K562 (cell line): ENCODE results near the gene C10orf90. TPM values are rescaled to one million over a fixed set of nuclear protein-coding genes. Genes with fewer than 3 reads are reported as not detected.

Experiments used
- ATAC-seq: fragments of 200-7000 bp; cut with Tn5 transposase; 3 replicates; pipeline ENCODE4 v1.9.1; 2020; ENCODE audit warnings: moderate library complexity
- BruUV-seq: library from RNA; stranded (reverse); fragments of 400-500 nt; replicated peaks from 2 replicates; lab custom pipeline; 2021; lab: Mats Ljungman, UMichigan
- CTCF ChIA-PET: fragments of 300-600 bp; formaldehyde crosslinking; extraction: SDS; loops from one replicate; lab custom pipeline; 2021; ENCODE audit warnings: low intra/inter-chr PET ratio; lab: Yijun Ruan, JAX
- POLR2A ChIA-PET: fragments of 300-600, 350-650 bp; sonication (Branson Sonifier 250); formaldehyde crosslinking; extraction: SDS; loops from one replicate; lab custom pipeline; 2021; ENCODE audit warnings: antibody characterized with exemption, inconsistent platforms; lab: Yijun Ruan, JAX
- DNase-seq, 4 experiments: peaks; one replicate each; pipeline versions ENCODE4 v3.0.0 to v3.0.0-alpha.2; 2011 to 2018; ENCODE audit warnings: low spot score in 3 of 4, mixed read lengths in 3 of 4; ENCODE audit errors: extremely low read depth in 1 of 4
- FAIRE-seq: peaks from 2 replicates; lab custom pipeline; 2011; peaks lifted over from hg19 to GRCh38; lab: Jason Lieb, UNC
- H2AFZ ChIP-seq: 2 replicates; pipeline ENCODE4 v1.6.0; 2011; ENCODE audit warnings: low read depth, low read length, control low read depth, inconsistent platforms
- H3K27ac ChIP-seq: fragments of 200-600 bp; 3 replicates; pipeline ENCODE4 v1.8.0; 2011; ENCODE audit warnings: low read depth, mild to moderate bottlenecking, control low read depth, inconsistent platforms, low read length, moderate library complexity, mixed read lengths; ENCODE audit errors: extremely low read depth
- H3K27me3 ChIP-seq, 2 experiments: fragments of 300-600 bp in 1 of 2; 2 replicates in 1 of 2; 3 replicates in 1 of 2; pipeline versions ENCODE4 v1.6.0 to v1.8.0; 2011; ENCODE audit warnings: inconsistent platforms in 2 of 2, low read length in 2 of 2, mild to moderate bottlenecking in 1 of 2, mixed read lengths in 1 of 2, moderate library complexity in 1 of 2; ENCODE audit not compliant: control insufficient read depth in 2 of 2, insufficient read depth in 2 of 2
- H3K36me3 ChIP-seq: fragments of 300-600 bp; 3 replicates; pipeline ENCODE4 v1.8.0; 2011; ENCODE audit warnings: mild to moderate bottlenecking, low read length, inconsistent platforms; ENCODE audit not compliant: control insufficient read depth, insufficient read depth
- H3K4me1 ChIP-seq, 2 experiments: fragments of 200-600 bp in 1 of 2; replicated peaks in 1 of 2; 2 replicates in 1 of 2; 3 replicates in 1 of 2; pipeline versions ENCODE4 v1.5.1 to v1.8.0; 2011; ENCODE audit warnings: inconsistent platforms in 2 of 2, low read length in 2 of 2, mild to moderate bottlenecking in 1 of 2, mixed read lengths in 1 of 2, moderate library complexity in 1 of 2; ENCODE audit not compliant: control insufficient read depth in 2 of 2, insufficient read depth in 2 of 2
- H3K4me2 ChIP-seq: 2 replicates; pipeline ENCODE4 v1.6.1; 2011; ENCODE audit warnings: low read length, control low read depth, inconsistent platforms, mixed read lengths; ENCODE audit not compliant: insufficient read depth
- H3K4me3 ChIP-seq: fragments of 200-600 bp; sonication (generic), shearing (Covaris generic); 2 replicates; pipeline ENCODE4 v1.5.1; 2016; ENCODE audit warnings: control low read depth, inconsistent platforms
- H3K79me2 ChIP-seq: fragments of 200-600 bp; 3 replicates; pipeline ENCODE4 v1.8.0; 2011; ENCODE audit warnings: low read length, inconsistent platforms; ENCODE audit not compliant: control insufficient read depth, insufficient read depth
- H3K9ac ChIP-seq, 2 experiments: 2 replicates each; pipeline versions ENCODE4 v1.6.0 to v1.6.1; 2011; ENCODE audit warnings: low read depth in 2 of 2, low read length in 2 of 2, control low read depth in 1 of 2, inconsistent platforms in 1 of 2, mild to moderate bottlenecking in 1 of 2, mixed read lengths in 1 of 2; ENCODE audit not compliant: insufficient read depth in 1 of 2
- H3K9me1 ChIP-seq: one replicate; pipeline ENCODE4 v1.6.0; 2011; ENCODE audit warnings: inconsistent platforms, mild to moderate bottlenecking, low read length, moderate library complexity; ENCODE audit not compliant: control insufficient read depth, insufficient read depth
- H3K9me3 ChIP-seq: replicated peaks from 2 replicates; pipeline ENCODE4 v1.5.1; 2011; ENCODE audit warnings: low read depth, low read length, inconsistent platforms; ENCODE audit not compliant: control insufficient read depth, insufficient read depth
- H4K20me1 ChIP-seq: replicated peaks from 2 replicates; pipeline ENCODE4 v1.6.1; 2011; ENCODE audit warnings: low read length, inconsistent platforms, mixed read lengths; ENCODE audit not compliant: control insufficient read depth, insufficient read depth
- ETV5 ChIP-seq: sonication (generic); formaldehyde crosslinking; IDR thresholded peaks from 2 replicates; pipeline ENCODE4 v1.4.0; 2020; ENCODE audit warnings: low read depth, mild to moderate bottlenecking, missing genetic modification reagents
- JUNB ChIP-seq: fragments of 450-650 bp; formaldehyde crosslinking; conservative IDR thresholded peaks from 2 replicates; pipeline ENCODE4 v1.4.0; 2020; ENCODE audit warnings: mild to moderate bottlenecking
- MTA3 ChIP-seq: fragments of 450-650 bp; formaldehyde crosslinking; IDR thresholded peaks from 2 replicates; pipeline ENCODE4 v1.6.1; 2017; ENCODE audit warnings: mild to moderate bottlenecking, borderline replicate concordance
- RBM25 ChIP-seq: fragments of 200-400 bp; formaldehyde crosslinking; IDR thresholded peaks from 2 replicates; pipeline ENCODE4 v1.6.1; 2018; ENCODE audit warnings: low read length, low read depth, moderate library complexity; ENCODE audit not compliant: severe bottlenecking
- TFAM ChIP-seq: fragments of 250-450 bp; sonication (Bioruptor Pico); conservative IDR thresholded peaks from 2 replicates; pipeline ENCODE4 v1.5.0; 2021; ENCODE audit warnings: mild to moderate bottlenecking, moderate library complexity
- XRCC5 ChIP-seq: fragments of 200-400 bp; formaldehyde crosslinking; IDR thresholded peaks from 2 replicates; pipeline ENCODE4 v1.6.1; 2017; ENCODE audit warnings: low read depth, mild to moderate bottlenecking, low read length
- ZNF134 ChIP-seq: fragments of 250-450 bp; sonication (Bioruptor Pico); conservative IDR thresholded peaks from 2 replicates; pipeline ENCODE4 v1.4.0; 2020
- WGBS: fragments of 100-300 bp; shearing (Covaris generic); methylation state at CpG from one replicate; pipeline ENCODE4 v1.1.6; 2016; ENCODE audit warnings: low coverage, mixed read lengths; ENCODE audit not compliant: insufficient coverage; ENCODE audit errors: missing lambda C conversion rate; 5-methylcytosine and 5-hydroxymethylcytosine counted together
- in situ Hi-C: fragments of 300-500 bp; cut with MboI; formaldehyde crosslinking; loops from 4 replicates; pipeline ENCODE4 v1.15.0; 2018; ENCODE audit warnings: inconsistent platforms, mixed read lengths
- intact Hi-C: fragments of 100-400 bp; cut with micrococcal nuclease; formaldehyde crosslinking; loops from 2 replicates; pipeline ENCODE4 v1.14.2; 2022
- polyA plus RNA-seq, 8 experiments: library from polyadenylated mRNA; depleted of rRNA in 4 of 8; stranded (reverse) in 5 of 8; unstranded in 3 of 8; fragments of >200 nt; fragmentation: Nextera tagmentation in 2 of 8; fragmentation: Illumina TruSeq in 1 of 8; extraction: Ambion mirVana in 2 of 8; extraction: Trizol in 1 of 8; gene quantifications; 2 replicates each; pipeline versions ENCODE4 v1.2.1 to v1.2.3, GENCODE V29; 2011 to 2014; ENCODE audit warnings: inconsistent platforms in 1 of 8, missing spikeins in 1 of 8
- total RNA-seq, 7 experiments: library from RNA; depleted of rRNA in 6 of 7; stranded (reverse); fragments of >200 nt in 6 of 7; fragmentation: Illumina TruSeq in 2 of 7; extraction: Trizol in 2 of 7; gene quantifications; 2 replicates each; pipeline versions ENCODE4 v1.2.1 to v1.2.3, GENCODE V29; 2011 to 2021; ENCODE audit warnings: low replicate concordance in 1 of 7
- TF ChIP-seq, protein P1 (sequence below): fragments of 450-650 bp; IDR thresholded peaks from 2 replicates; pipeline ENCODE4 v1.6.1; 2018; ENCODE audit not compliant: partially characterized antibody
- TF ChIP-seq, protein P2 (sequence below): fragments of 450-650 bp; IDR thresholded peaks from 2 replicates; pipeline ENCODE4 v1.7.0; 2016; ENCODE audit warnings: borderline replicate concordance
- TF ChIP-seq, protein P3 (sequence below): fragments of 450-650 bp; IDR thresholded peaks from 2 replicates; pipeline ENCODE4 v1.6.1; 2016; ENCODE audit warnings: low read depth

The C10orf90 gene
- total and polyA plus RNA-seq, 9 of the 15 experiments (the other 6 are each of a cell fraction or from before 2014, with no cell fraction given), result not detected

DNA sequence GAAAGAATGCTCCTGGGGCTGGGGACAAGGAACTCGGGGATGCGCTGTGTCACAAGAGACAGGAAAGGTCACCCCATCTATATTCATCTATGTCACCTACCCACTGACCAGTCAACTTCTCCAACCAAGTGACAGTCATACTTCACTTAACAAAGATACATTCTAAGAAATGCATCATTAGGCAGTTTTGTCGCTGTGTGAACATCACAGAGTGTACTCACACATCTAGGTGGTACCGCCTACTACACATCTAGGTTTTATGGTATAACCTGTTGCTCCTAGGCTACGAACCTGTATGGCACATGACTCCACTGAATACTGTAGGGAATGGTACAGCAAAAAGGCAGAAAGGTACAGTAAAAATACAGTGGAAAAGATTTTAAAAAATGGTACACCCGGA is 278.4 kb downstream of the C10orf90 start:
- no peak for ATAC-seq
- Histone ChIP-seq H3K9me3 (no peaks in the 10 kb centered on the region), H3K27me3 (no peaks in the 10 kb centered on the region), H3K79me2 (no peaks in the 10 kb centered on the region), H3K36me3 (no peaks in the 10 kb centered on the region), H3K9ac (no peak overlapping the region), H4K20me1 (no peaks in the 10 kb centered on the region), H3K4me3 (no peak overlapping the region), H3K4me2 (no peak overlapping the region), H3K4me1 (no peaks in the 10 kb centered on the region; a peak in 1 of 5 replicates), H2AFZ (no peak overlapping the region), H3K9me1 (no peaks in the 10 kb centered on the region), H3K27ac (no peak overlapping the region)
- intact Hi-C loops, result no loop called here
- no TSS peak for BruUV-seq
- in situ Hi-C loops, result no loop called here
- ChIA-PET POLR2A (no interaction called here), CTCF (no interaction called here)
- 8% methylated on average over 5 of the region's 6 CpGs for WGBS
- no peak for DNase-seq
- no peak for FAIRE-seq
- TF ChIP-seq, protein P1, sequence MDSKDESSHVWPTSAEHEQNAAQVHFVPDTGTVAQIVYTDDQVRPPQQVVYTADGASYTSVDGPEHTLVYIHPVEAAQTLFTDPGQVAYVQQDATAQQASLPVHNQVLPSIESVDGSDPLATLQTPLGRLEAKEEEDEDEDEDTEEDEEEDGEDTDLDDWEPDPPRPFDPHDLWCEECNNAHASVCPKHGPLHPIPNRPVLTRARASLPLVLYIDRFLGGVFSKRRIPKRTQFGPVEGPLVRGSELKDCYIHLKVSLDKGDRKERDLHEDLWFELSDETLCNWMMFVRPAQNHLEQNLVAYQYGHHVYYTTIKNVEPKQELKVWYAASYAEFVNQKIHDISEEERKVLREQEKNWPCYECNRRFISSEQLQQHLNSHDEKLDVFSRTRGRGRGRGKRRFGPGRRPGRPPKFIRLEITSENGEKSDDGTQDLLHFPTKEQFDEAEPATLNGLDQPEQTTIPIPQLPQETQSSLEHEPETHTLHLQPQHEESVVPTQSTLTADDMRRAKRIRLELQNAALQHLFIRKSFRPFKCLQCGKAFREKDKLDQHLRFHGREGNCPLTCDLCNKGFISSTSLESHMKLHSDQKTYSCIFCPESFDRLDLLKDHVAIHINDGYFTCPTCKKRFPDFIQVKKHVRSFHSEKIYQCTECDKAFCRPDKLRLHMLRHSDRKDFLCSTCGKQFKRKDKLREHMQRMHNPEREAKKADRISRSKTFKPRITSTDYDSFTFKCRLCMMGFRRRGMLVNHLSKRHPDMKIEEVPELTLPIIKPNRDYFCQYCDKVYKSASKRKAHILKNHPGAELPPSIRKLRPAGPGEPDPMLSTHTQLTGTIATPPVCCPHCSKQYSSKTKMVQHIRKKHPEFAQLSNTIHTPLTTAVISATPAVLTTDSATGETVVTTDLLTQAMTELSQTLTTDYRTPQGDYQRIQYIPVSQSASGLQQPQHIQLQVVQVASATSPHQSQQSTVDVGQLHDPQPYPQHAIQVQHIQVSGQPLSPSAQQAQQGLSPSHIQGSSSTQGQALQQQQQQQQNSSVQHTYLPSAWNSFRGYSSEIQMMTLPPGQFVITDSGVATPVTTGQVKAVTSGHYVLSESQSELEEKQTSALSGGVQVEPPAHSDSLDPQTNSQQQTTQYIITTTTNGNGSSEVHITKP, result no peak
- TF ChIP-seq, protein P2, sequence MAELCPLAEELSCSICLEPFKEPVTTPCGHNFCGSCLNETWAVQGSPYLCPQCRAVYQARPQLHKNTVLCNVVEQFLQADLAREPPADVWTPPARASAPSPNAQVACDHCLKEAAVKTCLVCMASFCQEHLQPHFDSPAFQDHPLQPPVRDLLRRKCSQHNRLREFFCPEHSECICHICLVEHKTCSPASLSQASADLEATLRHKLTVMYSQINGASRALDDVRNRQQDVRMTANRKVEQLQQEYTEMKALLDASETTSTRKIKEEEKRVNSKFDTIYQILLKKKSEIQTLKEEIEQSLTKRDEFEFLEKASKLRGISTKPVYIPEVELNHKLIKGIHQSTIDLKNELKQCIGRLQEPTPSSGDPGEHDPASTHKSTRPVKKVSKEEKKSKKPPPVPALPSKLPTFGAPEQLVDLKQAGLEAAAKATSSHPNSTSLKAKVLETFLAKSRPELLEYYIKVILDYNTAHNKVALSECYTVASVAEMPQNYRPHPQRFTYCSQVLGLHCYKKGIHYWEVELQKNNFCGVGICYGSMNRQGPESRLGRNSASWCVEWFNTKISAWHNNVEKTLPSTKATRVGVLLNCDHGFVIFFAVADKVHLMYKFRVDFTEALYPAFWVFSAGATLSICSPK, result no peak
- TF ChIP-seq TFAM (CRISPR knock-in tag), result no peak
- no peak for TF ChIP-seq XRCC5
- no peak for TF ChIP-seq RBM25
- no peak for TF ChIP-seq ZNF134 (CRISPR knock-in tag)
- no peak for TF ChIP-seq JUNB (CRISPR knock-in tag)
- no peak for TF ChIP-seq ETV5 (CRISPR knock-in tag)
- TF ChIP-seq, protein P3, sequence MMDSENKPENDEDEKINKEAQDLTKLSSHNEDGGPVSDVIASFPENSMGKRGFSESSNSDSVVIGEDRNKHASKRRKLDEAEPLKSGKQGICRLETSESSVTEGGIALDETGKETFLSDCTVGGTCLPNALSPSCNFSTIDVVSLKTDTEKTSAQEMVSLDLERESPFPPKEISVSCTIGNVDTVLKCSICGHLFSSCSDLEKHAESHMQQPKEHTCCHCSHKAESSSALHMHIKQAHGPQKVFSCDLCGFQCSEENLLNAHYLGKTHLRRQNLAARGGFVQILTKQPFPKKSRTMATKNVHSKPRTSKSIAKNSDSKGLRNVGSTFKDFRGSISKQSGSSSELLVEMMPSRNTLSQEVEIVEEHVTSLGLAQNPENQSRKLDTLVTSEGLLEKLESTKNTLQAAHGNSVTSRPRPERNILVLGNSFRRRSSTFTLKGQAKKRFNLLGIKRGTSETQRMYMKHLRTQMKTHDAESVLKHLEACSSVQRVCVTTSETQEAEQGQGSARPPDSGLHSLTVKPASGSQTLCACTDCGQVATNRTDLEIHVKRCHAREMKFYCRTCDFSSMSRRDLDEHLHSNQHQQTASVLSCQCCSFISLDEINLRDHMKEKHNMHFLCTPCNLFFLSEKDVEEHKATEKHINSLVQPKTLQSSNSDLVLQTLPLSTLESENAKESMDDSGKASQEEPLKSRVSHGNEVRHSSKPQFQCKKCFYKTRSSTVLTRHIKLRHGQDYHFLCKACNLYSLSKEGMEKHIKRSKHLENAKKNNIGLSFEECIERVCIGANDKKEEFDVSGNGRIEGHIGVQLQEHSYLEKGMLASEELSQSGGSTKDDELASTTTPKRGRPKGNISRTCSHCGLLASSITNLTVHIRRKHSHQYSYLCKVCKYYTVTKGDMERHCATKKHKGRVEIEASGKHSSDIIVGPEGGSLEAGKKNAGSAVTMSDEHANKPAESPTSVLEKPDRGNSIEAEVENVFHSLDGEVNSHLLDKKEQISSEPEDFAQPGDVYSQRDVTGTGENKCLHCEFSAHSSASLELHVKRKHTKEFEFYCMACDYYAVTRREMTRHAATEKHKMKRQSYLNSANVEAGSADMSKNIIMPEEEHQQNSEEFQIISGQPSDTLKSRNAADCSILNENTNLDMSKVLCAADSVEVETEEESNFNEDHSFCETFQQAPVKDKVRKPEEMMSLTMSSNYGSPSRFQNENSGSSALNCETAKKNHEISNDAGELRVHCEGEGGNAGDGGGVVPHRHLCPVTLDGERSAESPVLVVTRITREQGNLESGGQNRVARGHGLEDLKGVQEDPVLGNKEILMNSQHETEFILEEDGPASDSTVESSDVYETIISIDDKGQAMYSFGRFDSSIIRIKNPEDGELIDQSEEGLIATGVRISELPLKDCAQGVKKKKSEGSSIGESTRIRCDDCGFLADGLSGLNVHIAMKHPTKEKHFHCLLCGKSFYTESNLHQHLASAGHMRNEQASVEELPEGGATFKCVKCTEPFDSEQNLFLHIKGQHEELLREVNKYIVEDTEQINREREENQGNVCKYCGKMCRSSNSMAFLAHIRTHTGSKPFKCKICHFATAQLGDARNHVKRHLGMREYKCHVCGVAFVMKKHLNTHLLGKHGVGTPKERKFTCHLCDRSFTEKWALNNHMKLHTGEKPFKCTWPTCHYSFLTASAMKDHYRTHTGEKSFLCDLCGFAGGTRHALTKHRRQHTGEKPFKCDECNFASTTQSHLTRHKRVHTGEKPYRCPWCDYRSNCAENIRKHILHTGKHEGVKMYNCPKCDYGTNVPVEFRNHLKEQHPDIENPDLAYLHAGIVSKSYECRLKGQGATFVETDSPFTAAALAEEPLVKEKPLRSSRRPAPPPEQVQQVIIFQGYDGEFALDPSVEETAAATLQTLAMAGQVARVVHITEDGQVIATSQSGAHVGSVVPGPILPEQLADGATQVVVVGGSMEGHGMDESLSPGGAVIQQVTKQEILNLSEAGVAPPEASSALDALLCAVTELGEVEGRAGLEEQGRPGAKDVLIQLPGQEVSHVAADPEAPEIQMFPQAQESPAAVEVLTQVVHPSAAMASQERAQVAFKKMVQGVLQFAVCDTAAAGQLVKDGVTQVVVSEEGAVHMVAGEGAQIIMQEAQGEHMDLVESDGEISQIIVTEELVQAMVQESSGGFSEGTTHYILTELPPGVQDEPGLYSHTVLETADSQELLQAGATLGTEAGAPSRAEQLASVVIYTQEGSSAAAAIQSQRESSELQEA, result no peak
- no peak for TF ChIP-seq MTA3
